Astrocyte of the spinal cord (primary cell): ENCODE measurements around the gene ASAP3.

ENCODE experiments used
- DNase-seq: peaks from one replicate; pipeline ENCODE4 v3.0.0; 2011; ENCODE audit warnings: low read depth, low spot score
- H3K4me3 ChIP-seq: 2 replicates; pipeline ENCODE4 v1.5.1; 2011; ENCODE audit warnings: low read depth, mild to moderate bottlenecking, low read length, moderate library complexity
- CTCF ChIP-seq: IDR thresholded peaks from 2 replicates; pipeline ENCODE4 v1.5.1; 2012; ENCODE audit warnings: low read depth, mild to moderate bottlenecking, low read length, inconsistent platforms
- in situ Hi-C: cut with HindIII; loops from 2 replicates; pipeline ENCODE4 v1.10.0; 2017; ENCODE audit warnings: low sequenced_read_pairs

The ASAP3 gene

GRCh38 chr1:23483321-23484252 lies at the start of gene ASAP3:
ASAP3 (minus strand) TSS chr1:23484179; CDS start chr1:23484133, 46 bp downstream.
- in situ Hi-C loops = no loop called here

DNA sequence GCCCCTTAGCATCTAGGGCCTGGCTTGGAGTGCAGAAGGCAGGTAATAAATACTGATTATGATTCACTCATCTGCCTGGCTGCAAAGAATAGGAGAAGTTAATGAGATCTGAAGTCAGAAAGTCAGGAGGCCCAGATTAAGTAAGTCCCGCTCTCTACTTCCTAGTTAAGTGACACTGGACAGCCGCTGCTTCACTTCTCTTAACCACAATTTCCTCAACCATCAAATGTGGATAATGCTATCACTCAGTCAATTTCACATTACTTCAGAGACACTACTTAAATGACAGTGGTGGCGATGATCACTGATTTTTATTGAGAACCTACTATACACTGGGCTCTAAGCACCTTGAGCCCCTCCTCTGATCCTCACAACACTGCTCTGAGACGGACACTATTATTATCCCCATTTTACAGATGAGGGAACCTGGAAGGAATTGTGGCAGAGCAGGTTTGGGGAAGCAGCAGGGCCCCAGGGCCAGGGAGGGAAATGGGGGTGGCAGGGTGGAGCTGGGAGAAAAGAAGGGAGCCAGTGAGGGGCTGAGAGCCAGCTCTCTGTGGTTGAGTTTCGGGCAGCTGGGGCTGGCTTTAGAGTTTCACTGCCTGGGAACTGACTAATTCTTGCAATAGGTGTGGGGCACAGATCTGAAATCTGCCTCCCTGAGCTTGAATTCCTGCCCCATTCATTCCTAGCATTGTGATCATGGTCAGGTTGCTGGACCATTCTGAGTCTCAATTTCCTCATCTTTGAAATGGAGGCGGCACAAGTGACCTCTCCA lies 49.5 kb upstream of the ASAP3 start:
- DNase-seq = no peak
- TF ChIP-seq CTCF = no peak
- in situ Hi-C loops = no loop called here
- H3K4me3 ChIP-seq = no peak overlapping the region

More at GRCh38 chr1:23483321-23484252, at the start of gene ASAP3:
- H3K4me3 ChIP-seq = peak within 1 kb of the TSS; percentile 78
- peak; percentile 46 for DNase-seq
- peak; percentile 15 for TF ChIP-seq CTCF

GRCh38 chr1:23531562-23532094 lies 47.6 kb upstream of the ASAP3 start:
- in situ Hi-C loops = no loop called here
- TF ChIP-seq CTCF = no peak
- peak overlapping the region; percentile 25 for H3K4me3 ChIP-seq
- DNase-seq = no peak

DNA sequence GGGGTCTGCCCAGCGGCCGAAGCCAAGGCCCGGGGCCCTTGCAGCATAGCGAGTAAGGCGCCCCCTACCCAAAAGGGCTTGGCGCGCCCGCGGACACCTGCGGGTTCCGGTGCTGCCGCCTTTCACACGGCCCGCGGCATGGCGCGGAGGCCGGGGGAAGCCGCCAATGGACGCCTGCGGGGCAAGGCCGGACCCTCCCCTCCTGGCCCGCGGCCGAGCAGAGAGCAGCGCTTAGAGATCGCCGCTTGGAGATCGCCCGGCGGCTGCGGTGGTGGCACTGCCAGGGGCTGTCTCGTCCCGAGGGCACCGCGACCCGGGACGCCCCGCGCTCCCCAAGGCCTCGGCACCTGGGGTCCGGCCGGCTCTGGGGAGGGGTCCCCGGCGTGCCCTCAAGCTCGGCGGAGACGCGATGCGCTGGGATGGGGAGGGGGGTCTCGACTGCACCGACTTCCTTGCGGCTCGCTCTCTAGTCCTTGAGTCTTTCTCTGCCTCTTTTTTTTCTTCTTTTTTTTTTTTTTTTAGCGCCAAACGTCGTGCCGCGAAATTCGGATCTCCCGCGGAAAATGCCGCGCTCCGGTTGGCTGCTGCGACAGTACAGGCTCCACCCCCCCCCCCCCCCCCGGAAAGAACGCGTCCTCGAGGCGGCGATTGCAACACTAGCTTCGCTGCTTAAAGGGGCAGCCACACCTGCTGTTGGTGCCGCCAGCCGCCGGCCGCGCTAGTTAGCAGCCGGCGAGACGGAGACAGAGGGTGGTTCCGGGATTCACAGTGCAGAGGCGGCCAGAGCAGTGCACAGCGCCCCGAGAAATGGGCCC lies 47.0 kb upstream of the ASAP3 start, which contains the start of gene E2F2:
TSS of gene E2F2 (minus strand) at position 487 of the 815 bp plus-strand sequence. CDS start at position 47, 440 bp downstream.
- peak; percentile 11 for TF ChIP-seq CTCF
- in situ Hi-C loops = no loop called here
- DNase-seq = peak; percentile 91
- peak within 1 kb of the TSS; percentile 51 for H3K4me3 ChIP-seq

- DNase-seq = no peak
- peak overlapping the region; percentile 51 for H3K4me3 ChIP-seq
- in situ Hi-C loops = no loop called here
- TF ChIP-seq CTCF = no peak
Measured at GRCh38 chr1:23530087-23530746, 46.2 kb upstream of the ASAP3 start.
